HCT116 (cell line): ENCODE data around the gene OSBP2.

Experiments
- EZH2 ChIP-seq: fragments of 200-600 bp; sonication (generic); IDR thresholded peaks from 2 replicates; pipeline ENCODE4 v1.6.1; 2017; ENCODE audit warnings: antibody characterized with exemption, mixed run types
- EZH2phosphoT487 ChIP-seq: fragments of 200-600 bp; IDR thresholded peaks from 2 replicates; pipeline ENCODE4 v1.6.1; 2018; ENCODE audit warnings: antibody characterized with exemption, borderline replicate concordance
- POLR2A ChIP-seq: IDR thresholded peaks from 2 replicates; pipeline ENCODE4 v1.7.0; 2011; ENCODE audit warnings: borderline replicate concordance; ENCODE audit not compliant: insufficient read depth, insufficient read length; ENCODE audit errors: extremely low read depth
- POLR2AphosphoS5 ChIP-seq: IDR thresholded peaks from 2 replicates; pipeline ENCODE4 v1.6.1; 2011; ENCODE audit warnings: mild to moderate bottlenecking, low read depth, low read length, moderate library complexity
- ZNF274 ChIP-seq: fragments of 200-500 bp; sonication (Bioruptor generic); IDR thresholded peaks from 2 replicates; pipeline ENCODE4 v1.6.1; 2014; ENCODE audit warnings: mild to moderate bottlenecking, low read depth, low read length, inconsistent platforms
- TF ChIP-seq, protein P1 (sequence below): IDR thresholded peaks from 2 replicates; pipeline ENCODE4 v1.6.1; 2012
- TF ChIP-seq, protein P2 (sequence below), 3 experiments: fragments of 200-600 bp in 1 of 3; sonication (generic) in 1 of 3; IDR thresholded peaks in 2 of 3; conservative IDR thresholded peaks in 1 of 3; 2 replicates each; pipeline ENCODE4 v1.5.1; 2012 to 2017; ENCODE audit warnings: low read depth in 2 of 3, low read length in 2 of 3, antibody characterized with exemption in 1 of 3, borderline replicate concordance in 1 of 3, control low read depth in 1 of 3, mild to moderate bottlenecking in 1 of 3, mixed read lengths in 1 of 3, mixed run types in 1 of 3, moderate library complexity in 1 of 3; ENCODE audit not compliant: insufficient read depth in 1 of 3
- TF ChIP-seq, protein P3 (sequence below): IDR thresholded peaks from 2 replicates; pipeline ENCODE4 v1.6.1; 2012; ENCODE audit warnings: low read depth

DNA sequence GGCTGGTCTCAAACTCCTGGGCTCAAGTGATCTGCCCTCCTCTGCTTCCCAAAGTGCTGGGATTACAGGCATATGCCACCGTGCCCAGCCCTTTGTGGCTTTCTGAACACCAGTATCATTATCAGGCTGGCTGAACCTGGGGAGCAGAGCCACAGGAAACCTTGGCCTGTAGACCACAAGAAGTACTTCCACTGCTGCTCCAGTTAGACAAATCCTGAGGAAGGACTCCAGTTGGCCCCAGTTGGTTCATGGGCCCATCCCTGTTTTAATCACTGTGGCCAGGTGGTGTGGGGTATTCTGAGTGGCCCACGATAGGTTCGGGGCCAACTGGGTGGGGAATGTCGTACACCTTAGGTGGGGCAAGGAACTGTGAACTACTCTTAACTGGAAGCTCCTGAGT, 21.5 kb upstream of the OSBP2 start:
- no peak for TF ChIP-seq EZH2phosphoT487
- TF ChIP-seq POLR2AphosphoS5, result no peak
- TF ChIP-seq, protein P1, sequence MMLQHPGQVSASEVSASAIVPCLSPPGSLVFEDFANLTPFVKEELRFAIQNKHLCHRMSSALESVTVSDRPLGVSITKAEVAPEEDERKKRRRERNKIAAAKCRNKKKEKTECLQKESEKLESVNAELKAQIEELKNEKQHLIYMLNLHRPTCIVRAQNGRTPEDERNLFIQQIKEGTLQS, result no peak
- TF ChIP-seq, protein P2, sequence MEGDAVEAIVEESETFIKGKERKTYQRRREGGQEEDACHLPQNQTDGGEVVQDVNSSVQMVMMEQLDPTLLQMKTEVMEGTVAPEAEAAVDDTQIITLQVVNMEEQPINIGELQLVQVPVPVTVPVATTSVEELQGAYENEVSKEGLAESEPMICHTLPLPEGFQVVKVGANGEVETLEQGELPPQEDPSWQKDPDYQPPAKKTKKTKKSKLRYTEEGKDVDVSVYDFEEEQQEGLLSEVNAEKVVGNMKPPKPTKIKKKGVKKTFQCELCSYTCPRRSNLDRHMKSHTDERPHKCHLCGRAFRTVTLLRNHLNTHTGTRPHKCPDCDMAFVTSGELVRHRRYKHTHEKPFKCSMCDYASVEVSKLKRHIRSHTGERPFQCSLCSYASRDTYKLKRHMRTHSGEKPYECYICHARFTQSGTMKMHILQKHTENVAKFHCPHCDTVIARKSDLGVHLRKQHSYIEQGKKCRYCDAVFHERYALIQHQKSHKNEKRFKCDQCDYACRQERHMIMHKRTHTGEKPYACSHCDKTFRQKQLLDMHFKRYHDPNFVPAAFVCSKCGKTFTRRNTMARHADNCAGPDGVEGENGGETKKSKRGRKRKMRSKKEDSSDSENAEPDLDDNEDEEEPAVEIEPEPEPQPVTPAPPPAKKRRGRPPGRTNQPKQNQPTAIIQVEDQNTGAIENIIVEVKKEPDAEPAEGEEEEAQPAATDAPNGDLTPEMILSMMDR (IDR thresholded peaks at IDR 0.05 in 2 of 3, conservative IDR thresholded peaks at IDR 0.05 in 1 of 3; ENCODE audit: borderline replicate concordance in 1 of 3, insufficient read depth in 1 of 3, low read depth in 2 of 3, low read length in 2 of 3), result no peak
- TF ChIP-seq POLR2A, result no peak
- no peak for TF ChIP-seq ZNF274
- TF ChIP-seq EZH2, result no peak
- TF ChIP-seq, protein P3, sequence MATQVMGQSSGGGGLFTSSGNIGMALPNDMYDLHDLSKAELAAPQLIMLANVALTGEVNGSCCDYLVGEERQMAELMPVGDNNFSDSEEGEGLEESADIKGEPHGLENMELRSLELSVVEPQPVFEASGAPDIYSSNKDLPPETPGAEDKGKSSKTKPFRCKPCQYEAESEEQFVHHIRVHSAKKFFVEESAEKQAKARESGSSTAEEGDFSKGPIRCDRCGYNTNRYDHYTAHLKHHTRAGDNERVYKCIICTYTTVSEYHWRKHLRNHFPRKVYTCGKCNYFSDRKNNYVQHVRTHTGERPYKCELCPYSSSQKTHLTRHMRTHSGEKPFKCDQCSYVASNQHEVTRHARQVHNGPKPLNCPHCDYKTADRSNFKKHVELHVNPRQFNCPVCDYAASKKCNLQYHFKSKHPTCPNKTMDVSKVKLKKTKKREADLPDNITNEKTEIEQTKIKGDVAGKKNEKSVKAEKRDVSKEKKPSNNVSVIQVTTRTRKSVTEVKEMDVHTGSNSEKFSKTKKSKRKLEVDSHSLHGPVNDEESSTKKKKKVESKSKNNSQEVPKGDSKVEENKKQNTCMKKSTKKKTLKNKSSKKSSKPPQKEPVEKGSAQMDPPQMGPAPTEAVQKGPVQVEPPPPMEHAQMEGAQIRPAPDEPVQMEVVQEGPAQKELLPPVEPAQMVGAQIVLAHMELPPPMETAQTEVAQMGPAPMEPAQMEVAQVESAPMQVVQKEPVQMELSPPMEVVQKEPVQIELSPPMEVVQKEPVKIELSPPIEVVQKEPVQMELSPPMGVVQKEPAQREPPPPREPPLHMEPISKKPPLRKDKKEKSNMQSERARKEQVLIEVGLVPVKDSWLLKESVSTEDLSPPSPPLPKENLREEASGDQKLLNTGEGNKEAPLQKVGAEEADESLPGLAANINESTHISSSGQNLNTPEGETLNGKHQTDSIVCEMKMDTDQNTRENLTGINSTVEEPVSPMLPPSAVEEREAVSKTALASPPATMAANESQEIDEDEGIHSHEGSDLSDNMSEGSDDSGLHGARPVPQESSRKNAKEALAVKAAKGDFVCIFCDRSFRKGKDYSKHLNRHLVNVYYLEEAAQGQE, result no peak
